Hematopoietic multipotent progenitor cell treated with erythropoietin and hydrocortisone succinate and interleukin-3 and kit ligand, for 8 days (in vitro differentiated cells): Measurements from ENCODE around the gene LHX3.
"Not testable (repeated sequence)": the region's sequence is repeated elsewhere in the genome, so short reads cannot be mapped to it uniquely, and the experiment has no call there.

ENCODE experiments used
- DNase-seq: peaks from one replicate; pipeline ENCODE4 v3.0.0-alpha.2; 2015

Gene LHX3

GRCh38 chr9:136151848-136152542, 52.9 kb downstream of the LHX3 start:
- DNase-seq: no peak

GRCh38 chr9:136151214-136151804, 53.6 kb downstream of the LHX3 start:
- no peak for DNase-seq

- not testable (repeated sequence) for DNase-seq
Observed at GRCh38 chr9:136150664-136151213, 54.2 kb downstream of the LHX3 start.

GRCh38 chr9:136149853-136150252, 55.1 kb downstream of the LHX3 start:
- DNase-seq: no peak

GRCh38 chr9:136149337-136149736, 55.6 kb downstream of the LHX3 start:
- DNase-seq: no peak

- no peak for DNase-seq
Observed at GRCh38 chr9:136148766-136149165, 56.2 kb downstream of the LHX3 start.

GRCh38 chr9:136147890-136148714, 56.8 kb downstream of the LHX3 start:
- no peak for DNase-seq

GRCh38 chr9:136147038-136147889, 57.7 kb downstream of the LHX3 start:
- no peak for DNase-seq
